HEK293T (cell line): ENCODE data around the gene VSTM1.

Experiments used
- CTCF ChIA-PET: fragments of 350-600 bp; formaldehyde crosslinking; extraction: SDS; loops from one replicate; lab custom pipeline; 2021; ENCODE audit warnings: antibody characterized with exemption, inconsistent platforms; lab: Yijun Ruan, JAX
- POLR2A ChIA-PET: fragments of 350-600 bp; formaldehyde crosslinking; extraction: SDS; loops from one replicate; lab custom pipeline; 2020; ENCODE audit warnings: antibody characterized with exemption, inconsistent platforms; lab: Yijun Ruan, JAX
- DNase-seq: peaks from one replicate; pipeline ENCODE4 v3.0.0; 2012; ENCODE audit warnings: mixed read lengths; ENCODE audit errors: extremely low spot score
- ARNT ChIP-seq: fragments of 450-650 bp; IDR thresholded peaks from 2 replicates; pipeline ENCODE4 v1.6.1; 2017; ENCODE audit warnings: mild to moderate bottlenecking
- BHLHE40 ChIP-seq: fragments of 450-650 bp; IDR thresholded peaks from 2 replicates; pipeline ENCODE4 v1.6.1; 2016; ENCODE audit warnings: mild to moderate bottlenecking, moderate library complexity, borderline replicate concordance
- CTBP1 ChIP-seq: fragments of 450-650 bp; IDR thresholded peaks from 2 replicates; pipeline ENCODE4 v1.6.1; 2016; ENCODE audit warnings: borderline replicate concordance
- ELF4 ChIP-seq: fragments of 450-650 bp; IDR thresholded peaks from 2 replicates; pipeline ENCODE4 v1.6.1; 2017; ENCODE audit warnings: antibody characterized with exemption
- FOXA1 ChIP-seq: fragments of 450-650 bp; IDR thresholded peaks from 2 replicates; pipeline ENCODE4 v1.6.1; 2016; ENCODE audit warnings: mild to moderate bottlenecking
- FOXK2 ChIP-seq: fragments of 450-650 bp; IDR thresholded peaks from 2 replicates; pipeline ENCODE4 v1.6.1; 2016; ENCODE audit warnings: mild to moderate bottlenecking
- FOXM1 ChIP-seq: fragments of 450-650 bp; IDR thresholded peaks from 2 replicates; pipeline ENCODE4 v1.6.1; 2017; ENCODE audit warnings: mild to moderate bottlenecking, borderline replicate concordance
- HDGF ChIP-seq: fragments of 450-650 bp; IDR thresholded peaks from 2 replicates; pipeline ENCODE4 v1.6.1; 2017; ENCODE audit warnings: antibody characterized with exemption, borderline replicate concordance
- L3MBTL2 ChIP-seq: fragments of 450-650 bp; conservative IDR thresholded peaks from 2 replicates; pipeline ENCODE4 v1.6.1; 2016; ENCODE audit warnings: mild to moderate bottlenecking
- LEF1 ChIP-seq: fragments of 450-650 bp; IDR thresholded peaks from 2 replicates; pipeline ENCODE4 v1.6.1; 2017; ENCODE audit warnings: mild to moderate bottlenecking, borderline replicate concordance
- NFRKB ChIP-seq: fragments of 450-650 bp; IDR thresholded peaks from 2 replicates; pipeline ENCODE4 v1.6.1; 2016; ENCODE audit warnings: mild to moderate bottlenecking, moderate library complexity
- SP1 ChIP-seq: fragments of 450-650 bp; IDR thresholded peaks from 2 replicates; pipeline ENCODE4 v1.6.1; 2017
- SUZ12 ChIP-seq: fragments of 450-650 bp; IDR thresholded peaks from 2 replicates; pipeline ENCODE4 v1.6.1; 2016; ENCODE audit warnings: mild to moderate bottlenecking
- TARDBP ChIP-seq: fragments of 450-650 bp; IDR thresholded peaks from 2 replicates; pipeline ENCODE4 v1.6.1; 2016
- ZNF384 ChIP-seq: fragments of 450-650 bp; IDR thresholded peaks from 2 replicates; pipeline ENCODE4 v1.6.1; 2016
- TF ChIP-seq, protein P1 (sequence below): fragments of 450-650 bp; IDR thresholded peaks from 2 replicates; pipeline ENCODE4 v1.6.1; 2016

Gene VSTM1

GRCh38 chr19:54010474-54010873 is 53.2 kb downstream of the VSTM1 start:
- no peak for DNase-seq
- ChIA-PET POLR2A (interaction anchor here (1.4 kb wide), 1 partner anchor 30 kb away, joined by 3 read pairs; no protein-coding TSS in a partner anchor), CTCF (no interaction called here)
- TF ChIP-seq L3MBTL2, result no peak
- TF ChIP-seq FOXM1, result no peak
- no peak for TF ChIP-seq SUZ12
- TF ChIP-seq NFRKB, result no peak
- TF ChIP-seq LEF1, result no peak
- TF ChIP-seq, protein P1, sequence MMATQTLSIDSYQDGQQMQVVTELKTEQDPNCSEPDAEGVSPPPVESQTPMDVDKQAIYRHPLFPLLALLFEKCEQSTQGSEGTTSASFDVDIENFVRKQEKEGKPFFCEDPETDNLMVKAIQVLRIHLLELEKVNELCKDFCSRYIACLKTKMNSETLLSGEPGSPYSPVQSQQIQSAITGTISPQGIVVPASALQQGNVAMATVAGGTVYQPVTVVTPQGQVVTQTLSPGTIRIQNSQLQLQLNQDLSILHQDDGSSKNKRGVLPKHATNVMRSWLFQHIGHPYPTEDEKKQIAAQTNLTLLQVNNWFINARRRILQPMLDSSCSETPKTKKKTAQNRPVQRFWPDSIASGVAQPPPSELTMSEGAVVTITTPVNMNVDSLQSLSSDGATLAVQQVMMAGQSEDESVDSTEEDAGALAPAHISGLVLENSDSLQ, result no peak
- TF ChIP-seq FOXK2, result no peak
- TF ChIP-seq TARDBP, result no peak

DNA sequence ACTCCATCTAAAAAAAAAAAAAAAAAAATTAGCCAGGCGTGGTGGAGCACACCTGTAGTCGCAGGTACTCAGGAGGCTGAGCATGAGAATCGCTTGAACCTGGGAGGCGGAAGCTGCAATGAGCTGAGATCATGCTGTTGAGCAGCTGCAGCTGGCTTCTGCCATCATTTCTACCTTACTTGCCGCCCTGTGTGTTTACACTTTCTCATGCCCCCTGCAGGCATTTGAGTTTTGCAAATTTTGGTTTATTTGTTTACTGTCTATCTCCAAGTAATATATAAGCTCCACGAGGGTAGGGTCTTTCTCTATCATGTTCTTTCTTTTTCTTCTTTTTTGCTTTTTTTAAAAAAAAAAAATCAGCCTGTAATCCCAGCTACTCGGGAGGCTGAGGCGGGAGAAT is 54.3 kb downstream of the VSTM1 start:
- POLR2A ChIA-PET, result no interaction called here
- no peak for DNase-seq

GRCh38 chr19:54002495-54003315 is 61.0 kb downstream of the VSTM1 start:
- TF ChIP-seq FOXK2 (no peak), L3MBTL2 (no peak), BHLHE40 (no peak), TARDBP (no peak), LEF1 (no peak), SP1 (no peak), ELF4 (no peak), FOXM1 (no peak), HDGF (no peak), SUZ12 (no peak), ARNT (no peak), FOXA1 (no peak)
- no peak for DNase-seq
- ChIA-PET CTCF (interaction anchor here (0.6 kb wide), 1 partner anchor 19 kb away, joined by 4 read pairs; no protein-coding TSS in a partner anchor), POLR2A (interaction anchor here (1.5 kb wide), 1 partner anchor 23 kb away, joined by 5 read pairs; no protein-coding TSS in a partner anchor)

More for the DNA sequence above, 54.3 kb downstream of the VSTM1 start:
- TF ChIP-seq, protein P1, result no peak
- TF ChIP-seq ZNF384 (no peak), CTBP1 (no peak), L3MBTL2 (no peak), FOXA1 (no peak), ELF4 (no peak), SP1 (no peak), TARDBP (no peak), FOXM1 (no peak), NFRKB (no peak), ARNT (no peak), SUZ12 (no peak), BHLHE40 (no peak), LEF1 (no peak)
- CTCF ChIA-PET, result interaction anchor here (0.7 kb wide), 1 partner anchor 26 kb away, joined by 3 read pairs; no protein-coding TSS in a partner anchor

DNA sequence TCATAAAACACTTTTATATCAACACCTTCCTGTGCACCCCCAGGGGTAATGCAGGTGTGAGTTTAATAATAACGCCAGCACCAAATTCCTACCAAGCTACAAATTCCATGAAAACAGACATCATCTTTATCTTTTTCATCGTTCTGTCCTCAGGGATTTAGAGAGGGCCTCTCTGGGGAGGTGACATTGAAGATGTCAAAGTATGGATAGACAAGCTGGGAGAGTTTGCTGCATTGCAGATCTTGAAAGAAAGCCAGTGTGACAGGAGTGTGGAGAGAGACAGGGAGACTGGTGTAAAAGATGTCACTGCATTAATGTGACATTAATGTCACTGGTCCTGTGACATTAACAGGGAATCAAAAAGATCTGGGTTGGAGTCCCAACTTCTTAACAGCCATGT is 62.2 kb downstream of the VSTM1 start:
- POLR2A ChIA-PET, result interaction anchor here (1.5 kb wide), 1 partner anchor 21 kb away, joined by 5 read pairs; no protein-coding TSS in a partner anchor
- DNase-seq, result no peak
- CTCF ChIA-PET, result no interaction called here
- no peak for TF ChIP-seq ELF4
- TF ChIP-seq SUZ12, result no peak
- TF ChIP-seq BHLHE40, result no peak
- TF ChIP-seq CTBP1, result no peak
- TF ChIP-seq LEF1, result no peak
- no peak for TF ChIP-seq ARNT
- no peak for TF ChIP-seq L3MBTL2

DNA sequence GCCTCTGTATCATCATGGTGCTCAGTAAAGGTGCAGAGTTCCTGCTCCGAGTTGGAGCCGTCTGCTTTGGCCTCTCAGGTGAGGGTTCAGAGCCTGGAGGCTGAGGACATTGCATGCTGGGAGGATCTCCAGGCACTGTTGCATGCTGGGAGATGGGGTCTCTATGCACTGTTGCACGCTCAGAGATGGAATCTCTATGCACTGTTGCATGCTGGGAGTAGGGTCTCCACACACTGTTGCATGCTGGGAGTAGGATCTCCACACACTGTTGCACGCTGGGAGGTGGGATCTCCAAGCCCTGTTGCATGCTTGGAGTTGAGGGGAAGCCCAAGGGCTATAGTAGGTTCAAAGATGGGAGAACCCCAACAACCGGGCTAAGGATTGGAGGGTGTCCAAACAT is 64.0 kb downstream of the VSTM1 start:
- no peak for TF ChIP-seq FOXK2
- TF ChIP-seq BHLHE40, result no peak
- TF ChIP-seq ARNT, result no peak
- TF ChIP-seq L3MBTL2, result no peak
- no peak for TF ChIP-seq LEF1
- TF ChIP-seq ELF4, result no peak
- TF ChIP-seq FOXM1, result no peak
- no peak for TF ChIP-seq FOXA1
- TF ChIP-seq SUZ12, result no peak
- no peak for TF ChIP-seq HDGF
- TF ChIP-seq, protein P1, result no peak
- TF ChIP-seq NFRKB, result no peak
- TF ChIP-seq ZNF384, result no peak
- TF ChIP-seq TARDBP, result no peak
- TF ChIP-seq SP1, result no peak
- no peak for TF ChIP-seq CTBP1
- CTCF ChIA-PET, result no interaction called here
- POLR2A ChIA-PET, result no interaction called here
- no peak for DNase-seq

DNA sequence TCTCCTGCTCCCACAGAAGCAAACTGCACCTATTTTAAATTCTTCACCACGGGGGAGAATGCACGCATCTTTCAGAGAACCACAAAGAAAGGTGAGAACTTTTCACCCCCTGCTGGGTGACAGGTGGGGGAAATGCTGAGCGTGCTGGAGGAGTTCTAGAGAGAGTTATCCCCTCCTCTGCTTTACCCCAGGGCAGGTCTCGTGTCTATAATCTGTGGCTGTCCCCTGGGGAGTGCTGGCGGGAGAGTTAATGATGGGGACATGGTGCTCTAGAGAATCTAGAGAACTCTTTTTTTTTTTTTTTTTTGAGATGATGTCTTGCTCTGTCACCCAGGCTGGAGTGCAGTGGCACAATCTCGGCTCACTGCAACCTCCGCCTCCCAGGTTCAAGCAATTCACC is 65.5 kb downstream of the VSTM1 start:
- ChIA-PET CTCF (no interaction called here), POLR2A (interaction anchor here (1.9 kb wide), 1 partner anchor 18 kb away, joined by 7 read pairs; no protein-coding TSS in a partner anchor)
- DNase-seq, result no peak
- no peak for TF ChIP-seq SUZ12
- no peak for TF ChIP-seq CTBP1
- TF ChIP-seq BHLHE40, result no peak
- TF ChIP-seq NFRKB, result no peak
- no peak for TF ChIP-seq ARNT
- no peak for TF ChIP-seq ELF4
- TF ChIP-seq FOXA1, result no peak
- TF ChIP-seq ZNF384, result no peak
- TF ChIP-seq TARDBP, result no peak
- TF ChIP-seq, protein P1, result no peak
- TF ChIP-seq FOXM1, result no peak
- no peak for TF ChIP-seq HDGF
- TF ChIP-seq SP1, result no peak
- TF ChIP-seq LEF1, result no peak
- no peak for TF ChIP-seq L3MBTL2
- TF ChIP-seq FOXK2, result no peak
